H1 (cell line): ENCODE data around the gene EMD. TPM values are rescaled to one million over a fixed set of nuclear protein-coding genes. Genes with fewer than 3 reads are reported as not detected.

Source experiments
- BCL11A ChIP-seq, 2 experiments: IDR thresholded peaks; one replicate each; pipeline ENCODE4 v1.6.1; 2011; ENCODE audit warnings: low read depth in 2 of 2, low read length in 2 of 2, mild to moderate bottlenecking in 2 of 2
- FOSL1 ChIP-seq: IDR thresholded peaks from 2 replicates; pipeline ENCODE4 v1.6.1; 2011; ENCODE audit warnings: mild to moderate bottlenecking, low read depth, low read length, moderate library complexity; ENCODE audit not compliant: insufficient read depth
- GABPA ChIP-seq: IDR thresholded peaks from 2 replicates; pipeline ENCODE4 v1.6.1; 2011; ENCODE audit warnings: mild to moderate bottlenecking, low read length, moderate library complexity, borderline replicate concordance; ENCODE audit not compliant: insufficient read depth
- GTF2F1 ChIP-seq: IDR thresholded peaks from 2 replicates; pipeline ENCODE4 v1.6.1; 2012; ENCODE audit warnings: low read depth, low read length, improper control_type of control experiment, borderline replicate concordance
- TAF7 ChIP-seq: optimal IDR thresholded peaks from 2 replicates; pipeline ENCODE3; 2011; ENCODE audit warnings: low read depth, mild to moderate bottlenecking, inconsistent platforms, low read length, moderate library complexity, borderline replicate concordance
- polyA plus RNA-seq, 7 experiments: library from polyadenylated mRNA; depleted of rRNA in 3 of 7; stranded (reverse) in 5 of 7; unstranded in 2 of 7; fragments of >200 nt in 5 of 7; fragments of 200-250 nt in 2 of 7; gene quantifications; 1 replicate in 5 of 7; 2 replicates in 1 of 7; 4 replicates in 1 of 7; pipeline versions ENCODE4 v1.2.1 to v1.2.3, GENCODE V29; 2011 to 2013; ENCODE audit warnings: missing spikeins in 2 of 7, mixed read lengths in 2 of 7
- total RNA-seq: library from RNA; stranded (reverse); fragmentation: NEBNext Ultra II Directional; extraction: Animal tissue kit (Norgen Biotek cat#: 25700); gene quantifications from 2 replicates; pipeline ENCODE4 v1.2.1, GENCODE V29; 2021
- TF ChIP-seq, protein P1 (sequence below): IDR thresholded peaks from 2 replicates; pipeline ENCODE4 v1.6.1; 2011; ENCODE audit warnings: low read length, improper control_type of control experiment

Gene EMD
- total and polyA plus RNA-seq, 2 of the 8 experiments (the other 6 are each of a cell fraction or from before 2014, with no cell fraction given): 45.5 to 109 TPM

DNA sequence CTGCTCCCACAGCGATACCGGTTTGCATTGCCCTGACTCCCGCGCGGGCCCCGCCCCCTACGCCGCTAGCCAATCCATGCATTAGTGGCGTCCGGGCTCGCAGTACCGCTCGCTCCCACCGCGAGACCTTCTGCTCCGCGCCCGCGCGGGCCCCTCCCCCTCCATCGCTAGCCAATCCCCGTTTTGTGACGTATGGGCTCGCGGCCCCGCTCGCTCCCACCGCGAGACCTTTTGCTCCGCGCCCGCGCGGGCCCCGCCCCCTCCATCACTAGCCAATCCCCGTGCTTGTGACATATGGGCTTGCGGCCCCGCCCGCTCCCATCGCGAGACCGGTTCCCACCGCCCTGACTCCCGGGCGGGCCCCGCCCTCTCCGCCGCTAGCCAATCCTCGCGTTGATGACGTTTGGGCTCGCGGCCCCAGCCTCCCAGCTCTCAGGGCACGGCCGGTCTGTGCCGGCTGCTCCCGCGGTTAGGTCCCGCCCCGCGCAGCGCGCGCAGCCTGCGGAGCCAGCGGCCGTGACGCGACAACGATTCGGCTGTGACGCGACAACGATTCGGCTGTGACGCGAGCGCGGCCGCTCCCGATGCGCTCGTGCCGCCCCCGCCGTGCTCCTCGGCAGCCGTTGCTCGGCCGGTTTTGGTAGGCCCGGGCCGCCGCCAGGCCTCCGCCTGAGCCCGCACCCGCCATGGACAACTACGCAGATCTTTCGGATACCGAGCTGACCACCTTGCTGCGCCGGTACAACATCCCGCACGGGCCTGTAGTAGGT lies at the start of gene EMD (continued):
- TF ChIP-seq GABPA (no peak), FOSL1 (no peak), BCL11A (IDR thresholded peaks at IDR 0.05; ENCODE audit: low read depth in 2 of 2, low read length in 2 of 2) (no peak), TAF7 (peak; percentile 21), GTF2F1 (0 out of 2 replicates have a peak, but pooled peaks have one; percentile 42)
- TF ChIP-seq, protein P1, sequence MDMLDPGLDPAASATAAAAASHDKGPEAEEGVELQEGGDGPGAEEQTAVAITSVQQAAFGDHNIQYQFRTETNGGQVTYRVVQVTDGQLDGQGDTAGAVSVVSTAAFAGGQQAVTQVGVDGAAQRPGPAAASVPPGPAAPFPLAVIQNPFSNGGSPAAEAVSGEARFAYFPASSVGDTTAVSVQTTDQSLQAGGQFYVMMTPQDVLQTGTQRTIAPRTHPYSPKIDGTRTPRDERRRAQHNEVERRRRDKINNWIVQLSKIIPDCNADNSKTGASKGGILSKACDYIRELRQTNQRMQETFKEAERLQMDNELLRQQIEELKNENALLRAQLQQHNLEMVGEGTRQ: no peak
